GM19193 (cell line): ENCODE measurements around the gene SUDS3.

ENCODE experiments used
- POLR2A ChIP-seq: IDR thresholded peaks from 4 replicates; pipeline ENCODE4 v1.6.1; 2011; ENCODE audit not compliant: insufficient read depth, insufficient read length; ENCODE audit errors: extremely low read depth

The SUDS3 gene

GRCh38 chr12:118347916-118348315 is 28.4 kb upstream of the SUDS3 start:
- TF ChIP-seq POLR2A: no peak

GRCh38 chr12:118350908-118351559 is 25.3 kb upstream of the SUDS3 start:
- no peak for TF ChIP-seq POLR2A

DNA sequence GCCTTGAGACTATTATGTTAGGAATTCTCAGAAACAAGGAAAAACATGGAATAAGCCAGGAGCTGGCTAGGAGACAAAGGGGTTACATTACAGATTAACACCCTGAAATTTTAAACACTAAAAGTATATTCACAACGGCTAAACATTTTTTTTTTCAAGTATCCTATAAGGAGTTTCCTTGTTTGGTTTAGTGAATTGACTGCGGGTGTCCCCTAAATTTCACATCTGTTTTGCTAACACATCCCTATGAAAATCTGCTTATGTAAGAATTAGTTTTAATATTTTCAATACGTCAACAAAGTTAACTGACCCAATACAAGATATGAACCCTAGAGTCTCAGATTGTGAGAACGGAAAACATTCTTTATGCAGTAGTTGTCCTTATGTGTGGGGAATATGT is 22.6 kb upstream of the SUDS3 start:
- no peak for TF ChIP-seq POLR2A

- no peak for TF ChIP-seq POLR2A
These were observed 21.5 kb upstream of the SUDS3 start for GRCh38 chr12:118354903-118355302.

- TF ChIP-seq POLR2A: no peak
These were observed 20.5 kb upstream of the SUDS3 start for GRCh38 chr12:118355843-118356242.

DNA sequence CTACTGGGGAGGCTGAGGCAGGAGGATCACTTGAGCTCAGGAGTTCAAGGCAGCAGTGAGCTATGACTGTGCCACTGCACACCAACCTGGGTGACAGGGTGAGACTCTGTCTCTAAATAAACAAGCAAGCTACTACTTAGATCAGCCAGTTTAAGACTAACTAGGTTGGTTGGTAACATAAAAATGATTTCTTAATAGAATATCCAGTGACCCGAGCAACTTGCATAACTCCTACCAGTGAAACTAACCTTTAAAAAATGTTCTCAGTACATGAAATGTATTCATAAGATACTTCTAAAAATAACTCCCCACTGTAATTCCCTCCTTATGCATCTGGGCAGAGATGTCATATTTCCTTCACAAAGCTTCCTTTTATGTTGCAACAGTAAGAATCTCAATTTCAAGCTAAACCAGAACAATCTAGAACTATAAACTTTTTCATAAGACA is 19.5 kb upstream of the SUDS3 start:
- TF ChIP-seq POLR2A: no peak

GRCh38 chr12:118357257-118358007 is 18.9 kb upstream of the SUDS3 start:
- TF ChIP-seq POLR2A: no peak

DNA sequence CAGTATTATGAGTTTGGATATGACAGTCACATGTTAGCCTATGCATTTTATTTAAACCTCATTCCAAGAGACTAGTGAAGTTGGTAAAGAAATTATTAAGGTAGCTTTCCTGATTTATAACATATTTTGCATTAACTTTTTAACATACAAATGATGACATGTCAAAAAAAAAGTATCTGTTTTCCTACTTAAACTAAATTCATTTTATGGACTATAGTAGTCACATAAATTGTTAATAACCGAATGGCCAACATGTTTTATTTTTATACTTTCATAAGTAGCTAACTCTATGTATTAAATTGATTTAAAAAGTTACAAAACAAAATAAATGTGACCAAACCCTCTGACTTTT is 18.4 kb upstream of the SUDS3 start:
- no peak for TF ChIP-seq POLR2A

DNA sequence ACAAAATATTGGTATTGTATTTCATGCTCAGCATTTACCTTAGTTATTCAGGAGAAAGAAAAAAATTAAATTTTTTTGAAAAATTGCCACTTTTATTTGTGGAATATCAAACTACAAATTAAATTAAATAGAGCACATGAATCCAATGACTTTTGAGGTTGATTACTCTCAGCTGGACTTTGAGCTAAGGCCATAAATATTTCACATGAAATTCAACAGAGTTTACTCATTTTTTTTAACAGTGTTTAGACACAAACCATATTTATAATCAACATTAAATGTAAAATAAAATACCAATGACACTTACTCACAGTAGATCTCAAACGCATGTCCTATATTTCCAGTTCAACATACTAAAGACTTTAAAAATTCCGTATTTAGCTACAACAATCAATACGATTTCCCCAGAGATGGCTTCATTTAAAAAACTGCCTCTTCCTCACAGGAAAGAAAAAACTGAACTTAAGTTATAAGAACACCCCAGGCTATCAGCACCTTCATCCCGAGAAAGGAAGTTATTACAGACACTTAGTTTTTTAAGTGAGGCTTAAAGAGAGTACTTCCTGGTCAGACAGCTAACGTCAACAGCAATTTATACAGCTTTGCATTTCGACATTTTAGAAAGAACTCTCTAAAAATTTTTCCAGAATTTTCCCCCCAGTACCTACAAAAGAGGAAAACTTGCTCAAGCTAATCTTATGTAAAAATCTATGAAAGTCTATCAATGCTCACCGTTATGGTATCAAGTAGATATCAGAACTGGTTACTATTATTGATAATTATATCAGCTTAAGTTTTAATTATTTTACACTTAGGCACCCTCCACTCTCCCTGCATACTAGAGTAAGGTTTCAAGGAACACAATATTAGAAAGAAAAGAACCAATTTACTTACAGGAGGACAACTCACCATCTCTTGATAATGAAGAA is 17.5 kb upstream of the SUDS3 start:
- peak; percentile 6 for TF ChIP-seq POLR2A

- no peak for TF ChIP-seq POLR2A
These were observed 16.8 kb upstream of the SUDS3 start for GRCh38 chr12:118359541-118359915.

GRCh38 chr12:118361092-118361404 is 15.3 kb upstream of the SUDS3 start:
- TF ChIP-seq POLR2A: no peak

DNA sequence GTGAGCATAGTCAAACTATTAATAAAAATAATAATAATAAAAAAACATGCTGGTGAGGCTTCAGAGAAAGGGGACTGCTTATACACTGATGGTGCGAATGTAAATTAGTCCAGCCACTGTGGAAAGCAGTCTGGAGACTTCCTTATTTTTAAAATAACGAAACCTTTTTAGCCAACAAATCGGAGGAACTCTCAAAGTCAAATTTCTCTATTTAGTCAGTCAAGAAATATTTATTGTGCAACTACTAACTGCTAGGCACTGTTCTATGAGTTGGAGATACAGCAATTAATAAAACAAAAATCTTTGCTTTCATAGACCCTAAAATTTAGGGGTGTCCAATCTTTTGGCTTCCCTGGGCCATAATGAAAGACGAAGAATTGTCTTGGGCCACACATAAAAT is 14.5 kb upstream of the SUDS3 start:
- no peak for TF ChIP-seq POLR2A

DNA sequence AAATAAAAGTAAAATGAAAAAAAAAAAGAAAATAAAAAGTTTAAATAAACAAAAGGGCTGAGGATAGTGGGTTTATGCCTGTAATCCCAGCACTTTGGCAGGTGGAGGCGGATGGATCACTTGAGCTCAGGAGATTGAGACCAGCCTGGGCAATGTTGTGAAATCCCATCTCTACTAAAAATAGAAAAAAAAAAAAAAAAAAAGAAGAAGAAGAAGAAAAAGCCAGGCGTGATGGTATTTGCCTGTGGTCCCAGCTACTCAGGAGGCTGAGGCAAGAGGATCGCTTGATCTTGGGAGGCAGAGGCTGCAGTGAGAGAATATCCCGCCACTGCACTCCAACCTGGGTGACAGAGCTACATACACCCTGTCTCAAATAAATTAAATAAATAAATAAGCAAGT is 7.5 kb upstream of the SUDS3 start:
- no peak for TF ChIP-seq POLR2A

DNA sequence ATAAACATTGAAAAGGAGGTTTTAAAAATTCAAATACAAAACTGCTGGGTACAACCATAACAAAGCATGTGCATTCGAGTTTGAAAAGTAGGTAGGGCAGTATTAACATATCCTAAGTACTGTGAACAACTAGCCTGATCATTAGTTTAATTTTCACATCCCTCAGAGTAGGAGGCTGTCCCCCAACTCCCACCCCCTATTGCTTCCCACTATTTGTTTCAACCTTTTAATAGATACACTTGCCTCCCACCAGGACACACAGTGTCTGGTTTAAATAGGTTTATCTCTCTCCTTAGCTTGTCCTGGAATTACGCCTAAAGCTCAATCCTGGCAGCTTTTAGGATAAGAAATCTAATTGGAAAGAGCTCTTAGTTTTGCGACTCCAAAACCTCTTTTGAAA is 5.8 kb upstream of the SUDS3 start:
- TF ChIP-seq POLR2A: no peak
